ENCODE data around the gene CENPM. TPM values are rescaled to one million over a fixed set of nuclear protein-coding genes. Genes with fewer than 3 reads are reported as not detected.

The CENPM gene
- total RNA-seq, 2 donors from 2014 or later: 10.3 to 10.8 TPM

GRCh38 chr22:41909310-41910049 lies 37.5 kb downstream of the CENPM start:
- peaks cover 23% of the 10 kb centered on the region for H3K27me3 ChIP-seq (replicated peaks; ENCODE audit: insufficient read depth)

GRCh38 chr22:41908411-41909309 lies 38.3 kb downstream of the CENPM start:
- Histone ChIP-seq H3K27me3 (replicated peaks; ENCODE audit: insufficient read depth) (peaks cover 18% of the 10 kb centered on the region), H3K36me3 (no peaks in the 10 kb centered on the region)

More at GRCh38 chr22:41909310-41910049, 37.5 kb downstream of the CENPM start:
- no peaks in the 10 kb centered on the region for H3K9me3 ChIP-seq
- no peak for DNase-seq (ENCODE audit: low spot score)
- no peaks in the 10 kb centered on the region for H3K36me3 ChIP-seq
- 34% methylated on average over 55 of the region's 55 CpGs for WGBS
- peak overlapping the region in 1 of 2 donors; percentile 23 for H3K4me3 ChIP-seq
- TF ChIP-seq POLR2A (IDR thresholded peaks at IDR 0.05): no peak
- no peak for TF ChIP-seq CTCF (IDR thresholded peaks at IDR 0.05)
- no peak for TF ChIP-seq POLR2AphosphoS5 (IDR thresholded peaks at IDR 0.05)
- H3K27ac ChIP-seq: no peak overlapping the region
- peaks cover 9% of the 10 kb centered on the region for H3K4me1 ChIP-seq (replicated peaks)
- intact Hi-C loops (cut with DNase I): no loop called here

GRCh38 chr22:41907436-41908401 lies 39.2 kb downstream of the CENPM start:
- 81% methylated on average over 10 of the region's 10 CpGs for WGBS

More at GRCh38 chr22:41908411-41909309, 38.3 kb downstream of the CENPM start:
- Histone ChIP-seq H3K4me1 (replicated peaks) (peaks cover 9% of the 10 kb centered on the region), H3K27ac (no peak overlapping the region), H3K4me3 (no peak overlapping the region), H3K9me3 (no peaks in the 10 kb centered on the region)
- WGBS: 67% methylated on average over 11 of the region's 14 CpGs
- intact Hi-C loops (cut with DNase I): no loop called here
- TF ChIP-seq CTCF (IDR thresholded peaks at IDR 0.05) (no peak), POLR2A (IDR thresholded peaks at IDR 0.05) (no peak), POLR2AphosphoS5 (IDR thresholded peaks at IDR 0.05) (no peak)
- DNase-seq (ENCODE audit: low spot score): no peak

More at GRCh38 chr22:41907436-41908401, 39.2 kb downstream of the CENPM start:
- Histone ChIP-seq H3K4me3 (no peak overlapping the region), H3K27ac (no peak overlapping the region), H3K36me3 (no peaks in the 10 kb centered on the region), H3K9me3 (no peaks in the 10 kb centered on the region), H3K4me1 (replicated peaks) (peaks cover 9% of the 10 kb centered on the region), H3K27me3 (replicated peaks; ENCODE audit: insufficient read depth) (peaks cover 13% of the 10 kb centered on the region)
- TF ChIP-seq POLR2A (IDR thresholded peaks at IDR 0.05): no peak
- no peak for TF ChIP-seq POLR2AphosphoS5 (IDR thresholded peaks at IDR 0.05)
- no peak for TF ChIP-seq CTCF (IDR thresholded peaks at IDR 0.05)
- intact Hi-C loops (cut with DNase I): no loop called here
- DNase-seq (ENCODE audit: low spot score): no peak

All from prostate gland (tissue), 2 donors.